HepG2 (cell line): ENCODE data around the gene TCF7L2. TPM values are rescaled to one million over a fixed set of nuclear protein-coding genes. Genes with fewer than 3 reads are reported as not detected.

Experiments
- ATAC-seq: fragments of 200-7000 bp; cut with Tn5 transposase; 3 replicates; pipeline ENCODE4 v1.9.1; 2020; ENCODE audit warnings: mild to moderate bottlenecking, moderate library complexity
- BruUV-seq: library from RNA; stranded (reverse); fragments of 400-500 nt; replicated peaks from 2 replicates; lab custom pipeline; 2021; lab: Mats Ljungman, UMichigan
- CTCF ChIA-PET: fragments of 300-600 bp; formaldehyde crosslinking; extraction: SDS; loops from one replicate; lab custom pipeline; 2021; ENCODE audit warnings: low total read pairs, inconsistent platforms, low intra/inter-chr PET ratio; lab: Yijun Ruan, JAX
- POLR2A ChIA-PET: fragments of 350-600 bp; sonication (Branson Sonifier 250); formaldehyde crosslinking; loops from one replicate; lab custom pipeline; 2020; ENCODE audit warnings: antibody characterized with exemption, inconsistent platforms; lab: Yijun Ruan, JAX
- DNase-seq: peaks from one replicate; pipeline ENCODE4 v3.0.0-alpha.2; 2015; ENCODE audit warnings: low spot score
- FAIRE-seq: peaks from 3 replicates; lab custom pipeline; 2011; peaks lifted over from hg19 to GRCh38; lab: Jason Lieb, UNC
- H2AFZ ChIP-seq: one replicate; pipeline ENCODE4 v1.6.1; 2011; ENCODE audit warnings: low read length, inconsistent platforms
- H3K27ac ChIP-seq: fragments of 300-600 bp; 3 replicates; pipeline ENCODE4 v1.8.0; 2011; ENCODE audit warnings: mixed run types, mild to moderate bottlenecking, mixed read lengths, low read length, inconsistent platforms; ENCODE audit not compliant: insufficient read depth; ENCODE audit errors: extremely low read length
- H3K27me3 ChIP-seq, 2 experiments: fragments of 200-600 bp in 1 of 2; 2 replicates in 1 of 2; 3 replicates in 1 of 2; pipeline versions ENCODE4 v1.6.0 to v1.8.0; 2011; ENCODE audit warnings: low read length in 2 of 2, mild to moderate bottlenecking in 2 of 2, moderate library complexity in 2 of 2, inconsistent platforms in 1 of 2; ENCODE audit not compliant: insufficient read depth in 2 of 2, control insufficient read depth in 1 of 2
- H3K36me3 ChIP-seq, 2 experiments: fragments of 200-600 bp in 1 of 2; replicated peaks in 1 of 2; 2 replicates in 1 of 2; 3 replicates in 1 of 2; pipeline versions ENCODE4 v1.5.1 to v1.8.0; 2011; ENCODE audit warnings: low read length in 2 of 2, inconsistent platforms in 1 of 2; ENCODE audit not compliant: insufficient read depth in 2 of 2, control insufficient read depth in 1 of 2
- H3K4me1 ChIP-seq: 2 replicates; pipeline ENCODE4 v1.5.1; 2012; ENCODE audit warnings: low read length, inconsistent platforms; ENCODE audit not compliant: insufficient read depth
- H3K4me2 ChIP-seq: 2 replicates; pipeline ENCODE4 v1.6.0; 2011; ENCODE audit warnings: low read depth, low read length, inconsistent platforms
- H3K4me3 ChIP-seq, 3 experiments: fragments of 200-600 bp in 1 of 3; sonication (generic), shearing (Covaris generic) in 1 of 3; replicated peaks in 1 of 3; 2 replicates each; pipeline ENCODE4 v1.5.1; 2011 to 2016; ENCODE audit warnings: low read length in 3 of 3, inconsistent platforms in 2 of 3, low read depth in 2 of 3, mild to moderate bottlenecking in 2 of 3, control low read depth in 1 of 3, mixed read lengths in 1 of 3; ENCODE audit not compliant: insufficient read depth in 1 of 3
- H3K79me2 ChIP-seq: one replicate; pipeline ENCODE4 v1.6.1; 2011; ENCODE audit warnings: low read length, inconsistent platforms; ENCODE audit not compliant: insufficient read depth
- H3K9ac ChIP-seq: 2 replicates; pipeline ENCODE4 v1.6.0; 2011; ENCODE audit warnings: mild to moderate bottlenecking, low read depth, low read length, inconsistent platforms; ENCODE audit not compliant: insufficient read depth
- H3K9me3 ChIP-seq: 2 replicates; pipeline ENCODE4 v1.5.1; 2012; ENCODE audit warnings: mild to moderate bottlenecking, low read length
- H4K20me1 ChIP-seq: 2 replicates; pipeline ENCODE4 v1.6.0; 2011; ENCODE audit warnings: inconsistent platforms, mild to moderate bottlenecking, low read length, moderate library complexity; ENCODE audit not compliant: insufficient read depth
- CENPBD1 ChIP-seq: sonication (generic); formaldehyde crosslinking; IDR thresholded peaks from 2 replicates; pipeline ENCODE4 v1.8.0; 2022; ENCODE audit warnings: missing genetic modification reagents, low read depth, mild to moderate bottlenecking, borderline replicate concordance
- NR1H2 ChIP-seq: sonication (generic); formaldehyde crosslinking; IDR thresholded peaks from 2 replicates; pipeline ENCODE4 v1.8.1; 2022; ENCODE audit warnings: low read depth, missing genetic modification reagents, borderline replicate concordance
- NR2C2 ChIP-seq: sonication (generic); formaldehyde crosslinking; IDR thresholded peaks from 2 replicates; pipeline ENCODE4 v1.4.0; 2020; ENCODE audit warnings: missing genetic modification reagents, mild to moderate bottlenecking, moderate library complexity, borderline replicate concordance
- ZNF512B ChIP-seq: sonication (generic); formaldehyde crosslinking; IDR thresholded peaks from 2 replicates; pipeline ENCODE4 v1.5.1; 2020; ENCODE audit warnings: missing genetic modification reagents, mild to moderate bottlenecking, borderline replicate concordance
- WGBS: methylation state at CpG from one replicate; pipeline ENCODE4 v1.1.6; 2017; ENCODE audit warnings: low lambda C conversion rate; 5-methylcytosine and 5-hydroxymethylcytosine counted together
- in situ Hi-C: cut with HindIII; loops from 2 replicates; pipeline ENCODE4 v1.10.0; 2017; ENCODE audit warnings: low pct_unique_long_range_greater_than_20kb; ENCODE audit not compliant: extremely low pct_ligation_motif_present
- intact Hi-C: fragments of 100-400 bp; cut with micrococcal nuclease; formaldehyde crosslinking; loops from one replicate; pipeline ENCODE4 v1.10.0; 2022; ENCODE audit not compliant: unreplicated experiment
- polyA plus RNA-seq, 8 experiments: library from polyadenylated mRNA; depleted of rRNA in 3 of 8; stranded (reverse) in 7 of 8; unstranded in 1 of 8; fragments of >200 nt; fragmentation: Illumina TruSeq in 4 of 8; extraction: Trizol in 4 of 8; gene quantifications; 2 replicates each; pipeline versions ENCODE4 v1.2.1 to v1.2.3, GENCODE V29; 2011 to 2016; ENCODE audit warnings: low read depth in 4 of 8, missing spikeins in 1 of 8, mixed read lengths in 1 of 8; ENCODE audit not compliant: insufficient read depth in 1 of 8
- total RNA-seq, 5 experiments: library from RNA; depleted of rRNA; stranded (reverse); fragments of >200 nt; fragmentation: Illumina TruSeq; extraction: Trizol; gene quantifications; 2 replicates each; pipeline ENCODE4 v1.2.3, GENCODE V29; 2016; ENCODE audit warnings: low read depth in 1 of 5
- TF ChIP-seq, protein P1 (sequence below): conservative IDR thresholded peaks from 2 replicates; pipeline ENCODE4 v1.6.1; 2018; ENCODE audit warnings: missing genetic modification reagents
- TF ChIP-seq, protein P2 (sequence below), 2 experiments: fragments of 450-650 bp in 1 of 2; sonication (generic) in 1 of 2; formaldehyde crosslinking; IDR thresholded peaks; 2 replicates each; pipeline versions ENCODE4 v1.5.0 to v1.8.0; 2020 to 2022; ENCODE audit warnings: mild to moderate bottlenecking in 1 of 2, missing genetic modification reagents in 1 of 2
- TF ChIP-seq, protein P3 (sequence below): sonication (generic); formaldehyde crosslinking; IDR thresholded peaks from 2 replicates; pipeline ENCODE4 v1.4.0; 2020; ENCODE audit warnings: mild to moderate bottlenecking, missing genetic modification reagents

Gene TCF7L2
- total and polyA plus RNA-seq, 2 of the 13 experiments (the other 11 are each of a cell fraction or from before 2014, with no cell fraction given): 3.9 to 13.7 TPM

DNA sequence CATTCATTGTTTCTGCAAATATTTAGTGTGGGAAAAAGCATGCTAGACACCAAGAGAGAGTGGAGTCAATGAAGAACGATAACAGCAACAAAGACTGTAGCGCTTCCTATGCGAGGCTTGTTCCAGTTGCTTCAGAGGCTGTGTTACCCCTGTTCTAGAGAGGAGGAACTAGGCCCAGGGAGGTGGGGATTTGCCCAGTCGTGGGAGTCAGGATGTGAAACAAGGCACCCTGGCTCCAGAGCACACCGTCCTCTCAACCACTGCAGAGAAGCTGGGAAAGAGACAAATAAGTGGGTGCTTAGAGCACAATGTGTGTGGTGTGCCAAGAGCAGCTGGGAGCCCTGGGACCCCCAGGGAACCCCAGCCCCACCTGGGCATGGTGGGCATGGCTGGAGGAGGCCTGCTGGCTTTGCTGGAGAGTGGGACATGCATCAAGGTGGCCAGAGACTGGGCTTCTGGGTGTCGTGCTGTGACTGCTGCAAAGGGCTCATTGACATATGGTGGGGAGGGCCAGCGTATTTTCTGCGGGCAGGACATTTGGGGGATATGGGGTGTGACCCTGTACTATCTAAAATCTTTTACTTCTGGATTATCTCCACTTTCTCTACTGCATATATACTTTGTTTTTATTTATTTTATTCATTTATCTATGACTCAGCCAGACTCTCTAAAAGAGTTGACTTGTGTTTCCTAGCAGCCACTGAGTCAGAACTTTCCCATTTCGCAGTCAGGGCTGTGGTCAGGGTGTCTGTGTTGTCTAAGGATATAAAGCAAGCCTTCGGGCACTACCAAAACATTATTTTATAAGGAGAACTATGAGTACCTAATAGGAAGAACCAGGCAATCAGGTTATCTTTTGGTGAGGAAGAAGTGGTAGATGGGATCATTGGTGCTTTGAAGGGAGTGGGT is 95.4 kb downstream of the TCF7L2 start (continued):
- no peak for TF ChIP-seq ZNF512B (CRISPR knock-in tag)

GRCh38 chr10:113047151-113047550 is 97.1 kb downstream of the TCF7L2 start:
- no TSS peak for BruUV-seq
- POLR2A ChIA-PET: no interaction called here
- CTCF ChIA-PET: no interaction called here
- intact Hi-C loops (no loop called here), in situ Hi-C loops (no loop called here)
- peaks cover 91% of the 10 kb centered on the region for H3K79me2 ChIP-seq
- DNase-seq (no peak), ATAC-seq (no peak), FAIRE-seq (no peak)
- H3K9ac ChIP-seq: no peak overlapping the region
- H3K9me3 ChIP-seq: no peaks in the 10 kb centered on the region
- H4K20me1 ChIP-seq: peaks cover 69% of the 10 kb centered on the region
- no peak overlapping the region for H3K4me2 ChIP-seq
- H3K4me3 ChIP-seq: no peak overlapping the region
- peaks cover 19 to 41% of the 10 kb centered on the region in 2 experiments for H3K36me3 ChIP-seq
- H3K27me3 ChIP-seq: no peaks in the 10 kb centered on the region
- H3K27ac ChIP-seq: no peak overlapping the region
- WGBS: 91% methylated on average over 4 of the region's 4 CpGs
- TF ChIP-seq CENPBD1 (CRISPR knock-in tag) (no peak), NR2C2 (CRISPR knock-in tag) (no peak), NR1H2 (CRISPR knock-in tag) (no peak)
- TF ChIP-seq, protein P1, sequence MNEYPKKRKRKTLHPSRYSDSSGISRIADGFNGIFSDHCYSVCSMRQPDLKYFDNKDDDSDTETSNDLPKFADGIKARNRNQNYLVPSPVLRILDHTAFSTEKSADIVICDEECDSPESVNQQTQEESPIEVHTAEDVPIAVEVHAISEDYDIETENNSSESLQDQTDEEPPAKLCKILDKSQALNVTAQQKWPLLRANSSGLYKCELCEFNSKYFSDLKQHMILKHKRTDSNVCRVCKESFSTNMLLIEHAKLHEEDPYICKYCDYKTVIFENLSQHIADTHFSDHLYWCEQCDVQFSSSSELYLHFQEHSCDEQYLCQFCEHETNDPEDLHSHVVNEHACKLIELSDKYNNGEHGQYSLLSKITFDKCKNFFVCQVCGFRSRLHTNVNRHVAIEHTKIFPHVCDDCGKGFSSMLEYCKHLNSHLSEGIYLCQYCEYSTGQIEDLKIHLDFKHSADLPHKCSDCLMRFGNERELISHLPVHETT: no peak
- TF ChIP-seq, protein P2, sequence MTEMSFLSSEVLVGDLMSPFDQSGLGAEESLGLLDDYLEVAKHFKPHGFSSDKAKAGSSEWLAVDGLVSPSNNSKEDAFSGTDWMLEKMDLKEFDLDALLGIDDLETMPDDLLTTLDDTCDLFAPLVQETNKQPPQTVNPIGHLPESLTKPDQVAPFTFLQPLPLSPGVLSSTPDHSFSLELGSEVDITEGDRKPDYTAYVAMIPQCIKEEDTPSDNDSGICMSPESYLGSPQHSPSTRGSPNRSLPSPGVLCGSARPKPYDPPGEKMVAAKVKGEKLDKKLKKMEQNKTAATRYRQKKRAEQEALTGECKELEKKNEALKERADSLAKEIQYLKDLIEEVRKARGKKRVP (CRISPR knock-in tag; IDR thresholded peaks at IDR 0.05): no peak
- TF ChIP-seq, protein P3, sequence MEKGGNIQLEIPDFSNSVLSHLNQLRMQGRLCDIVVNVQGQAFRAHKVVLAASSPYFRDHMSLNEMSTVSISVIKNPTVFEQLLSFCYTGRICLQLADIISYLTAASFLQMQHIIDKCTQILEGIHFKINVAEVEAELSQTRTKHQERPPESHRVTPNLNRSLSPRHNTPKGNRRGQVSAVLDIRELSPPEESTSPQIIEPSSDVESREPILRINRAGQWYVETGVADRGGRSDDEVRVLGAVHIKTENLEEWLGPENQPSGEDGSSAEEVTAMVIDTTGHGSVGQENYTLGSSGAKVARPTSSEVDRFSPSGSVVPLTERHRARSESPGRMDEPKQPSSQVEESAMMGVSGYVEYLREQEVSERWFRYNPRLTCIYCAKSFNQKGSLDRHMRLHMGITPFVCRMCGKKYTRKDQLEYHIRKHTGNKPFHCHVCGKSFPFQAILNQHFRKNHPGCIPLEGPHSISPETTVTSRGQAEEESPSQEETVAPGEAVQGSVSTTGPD (CRISPR knock-in tag): no peak
- TF ChIP-seq, all 625 proteins: peak for 0
- H3K4me1 ChIP-seq: no peaks in the 10 kb centered on the region
- H2AFZ ChIP-seq: no peak overlapping the region
